Smooth muscle cell (in vitro differentiated cells): ENCODE data around the gene AGRN. TPM values are rescaled to one million over a fixed set of nuclear protein-coding genes. Genes with fewer than 3 reads are reported as not detected.

Source experiments
- DNase-seq: peaks from one replicate; lab custom pipeline; 2025; ENCODE audit not compliant: unreplicated experiment; lab: John Stamatoyannopoulos, UW
- H2AFZ ChIP-seq: fragments of 200-600 bp; sonication (generic); 2 replicates; pipeline ENCODE4 v1.6.0; 2016; ENCODE audit warnings: antibody characterized with exemption, low read depth, mild to moderate bottlenecking
- H3F3A ChIP-seq: fragments of 200-600 bp; sonication (generic); 2 replicates; pipeline ENCODE4 v1.6.0; 2017; ENCODE audit warnings: antibody characterized with exemption, low read depth
- H3K27ac ChIP-seq: fragments of 200-600 bp; sonication (generic); 2 replicates; pipeline ENCODE4 v1.5.1; 2016; ENCODE audit warnings: low read depth, mild to moderate bottlenecking
- H3K27me3 ChIP-seq: fragments of 200-600 bp; sonication (generic); 2 replicates; pipeline ENCODE4 v1.6.1; 2016; ENCODE audit warnings: low read depth, mild to moderate bottlenecking
- H3K36me3 ChIP-seq: fragments of 200-600 bp; sonication (generic); 2 replicates; pipeline ENCODE4 v1.5.1; 2016; ENCODE audit warnings: low read depth
- H3K4me1 ChIP-seq: fragments of 200-600 bp; sonication (generic); 2 replicates; pipeline ENCODE4 v1.5.1; 2016; ENCODE audit warnings: low read depth
- H3K4me2 ChIP-seq: fragments of 200-600 bp; sonication (generic); 2 replicates; pipeline ENCODE4 v1.6.0; 2016; ENCODE audit warnings: mild to moderate bottlenecking
- H3K4me3 ChIP-seq: fragments of 200-600 bp; sonication (generic); 2 replicates; pipeline ENCODE4 v1.5.1; 2016; ENCODE audit warnings: mild to moderate bottlenecking
- H3K79me2 ChIP-seq: fragments of 200-600 bp; sonication (generic); 2 replicates; pipeline ENCODE4 v1.6.0; 2016; ENCODE audit warnings: low read depth, mild to moderate bottlenecking
- H3K9ac ChIP-seq: fragments of 200-600 bp; sonication (generic); 2 replicates; pipeline ENCODE4 v1.6.0; 2016; ENCODE audit warnings: low read depth
- H3K9me3 ChIP-seq: fragments of 200-600 bp; sonication (generic); replicated peaks from 2 replicates; pipeline ENCODE4 v1.5.1; 2016; ENCODE audit warnings: low read depth
- H4K20me1 ChIP-seq: fragments of 200-600 bp; sonication (generic); 2 replicates; pipeline ENCODE4 v1.6.0; 2016; ENCODE audit warnings: low read depth
- WGBS: methylation state at CpG from one replicate; pipeline ENCODE4 v1.1.7; 2016; ENCODE audit warnings: low lambda C conversion rate; 5-methylcytosine and 5-hydroxymethylcytosine counted together
- polyA plus RNA-seq: library from polyadenylated mRNA; unstranded; fragments of >200 nt; fragmentation: Nextera tagmentation; extraction: Ambion mirVana; gene quantifications from 2 replicates; pipeline ENCODE4 v1.2.1, GENCODE V29; 2016
- total RNA-seq: library from RNA; depleted of rRNA; stranded (reverse); fragments of >200 nt; gene quantifications from 2 replicates; pipeline ENCODE4 v1.2.3, GENCODE V29; 2014
- TF ChIP-seq, protein P1 (sequence below): fragments of 200-600 bp; sonication (generic); IDR thresholded peaks from 2 replicates; pipeline ENCODE4 v1.5.1; 2017; ENCODE audit warnings: borderline replicate concordance, mild to moderate bottlenecking, antibody characterized with exemption; ENCODE audit not compliant: insufficient read depth, poor library complexity, severe bottlenecking

The AGRN gene
- total and polyA plus RNA-seq, 2 experiments from 2014 or later, result 17.5 to 24.7 TPM

DNA sequence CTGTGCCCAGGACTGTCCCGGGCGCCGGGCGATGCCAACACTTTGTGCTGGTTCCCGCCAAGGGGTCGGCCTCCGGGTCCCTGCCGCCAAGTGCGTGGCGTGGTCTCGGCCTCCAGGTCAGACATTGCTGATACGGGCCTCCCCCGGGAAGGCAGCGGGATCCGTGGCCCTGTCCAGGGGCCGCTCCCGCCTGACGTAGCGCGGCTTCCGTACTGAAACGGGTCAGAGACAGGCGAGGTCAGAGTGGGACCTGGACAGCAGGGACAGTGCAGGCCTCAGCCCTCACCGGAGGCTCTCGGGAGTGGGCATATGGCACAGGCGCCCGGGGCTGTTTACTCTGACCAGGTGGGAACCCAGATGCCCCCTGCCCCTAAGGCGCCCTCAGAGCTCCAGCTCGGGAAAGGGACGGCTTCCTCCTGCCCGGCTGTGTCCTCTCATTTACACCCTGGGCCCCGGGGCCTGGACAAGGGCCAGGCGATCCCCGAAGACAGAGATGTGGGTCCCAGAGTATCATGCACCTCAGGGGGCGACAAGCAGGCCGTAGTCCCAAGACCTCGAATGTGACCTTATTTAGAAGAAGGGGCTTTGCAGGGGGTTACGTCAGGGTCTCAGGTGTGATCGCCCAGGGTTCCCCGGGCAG lies 63.0 kb downstream of the AGRN start:
- TF ChIP-seq, protein P1, sequence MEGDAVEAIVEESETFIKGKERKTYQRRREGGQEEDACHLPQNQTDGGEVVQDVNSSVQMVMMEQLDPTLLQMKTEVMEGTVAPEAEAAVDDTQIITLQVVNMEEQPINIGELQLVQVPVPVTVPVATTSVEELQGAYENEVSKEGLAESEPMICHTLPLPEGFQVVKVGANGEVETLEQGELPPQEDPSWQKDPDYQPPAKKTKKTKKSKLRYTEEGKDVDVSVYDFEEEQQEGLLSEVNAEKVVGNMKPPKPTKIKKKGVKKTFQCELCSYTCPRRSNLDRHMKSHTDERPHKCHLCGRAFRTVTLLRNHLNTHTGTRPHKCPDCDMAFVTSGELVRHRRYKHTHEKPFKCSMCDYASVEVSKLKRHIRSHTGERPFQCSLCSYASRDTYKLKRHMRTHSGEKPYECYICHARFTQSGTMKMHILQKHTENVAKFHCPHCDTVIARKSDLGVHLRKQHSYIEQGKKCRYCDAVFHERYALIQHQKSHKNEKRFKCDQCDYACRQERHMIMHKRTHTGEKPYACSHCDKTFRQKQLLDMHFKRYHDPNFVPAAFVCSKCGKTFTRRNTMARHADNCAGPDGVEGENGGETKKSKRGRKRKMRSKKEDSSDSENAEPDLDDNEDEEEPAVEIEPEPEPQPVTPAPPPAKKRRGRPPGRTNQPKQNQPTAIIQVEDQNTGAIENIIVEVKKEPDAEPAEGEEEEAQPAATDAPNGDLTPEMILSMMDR, result no peak
- H4K20me1 ChIP-seq, result no peaks in the 10 kb centered on the region
- no peak overlapping the region for H2AFZ ChIP-seq
- H3K4me3 ChIP-seq, result no peak overlapping the region
- H3K27ac ChIP-seq, result no peak overlapping the region
- H3K9ac ChIP-seq, result no peak overlapping the region
- no peaks in the 10 kb centered on the region for H3F3A ChIP-seq
- H3K9me3 ChIP-seq, result no peaks in the 10 kb centered on the region
- no peaks in the 10 kb centered on the region for H3K36me3 ChIP-seq
- H3K4me2 ChIP-seq, result no peak overlapping the region
- H3K4me1 ChIP-seq, result peaks cover 5% of the 10 kb centered on the region
- 95% methylated on average over 39 of the region's 40 CpGs for WGBS
- H3K27me3 ChIP-seq, result no peaks in the 10 kb centered on the region
- H3K79me2 ChIP-seq, result no peaks in the 10 kb centered on the region
- no peak for DNase-seq

DNA sequence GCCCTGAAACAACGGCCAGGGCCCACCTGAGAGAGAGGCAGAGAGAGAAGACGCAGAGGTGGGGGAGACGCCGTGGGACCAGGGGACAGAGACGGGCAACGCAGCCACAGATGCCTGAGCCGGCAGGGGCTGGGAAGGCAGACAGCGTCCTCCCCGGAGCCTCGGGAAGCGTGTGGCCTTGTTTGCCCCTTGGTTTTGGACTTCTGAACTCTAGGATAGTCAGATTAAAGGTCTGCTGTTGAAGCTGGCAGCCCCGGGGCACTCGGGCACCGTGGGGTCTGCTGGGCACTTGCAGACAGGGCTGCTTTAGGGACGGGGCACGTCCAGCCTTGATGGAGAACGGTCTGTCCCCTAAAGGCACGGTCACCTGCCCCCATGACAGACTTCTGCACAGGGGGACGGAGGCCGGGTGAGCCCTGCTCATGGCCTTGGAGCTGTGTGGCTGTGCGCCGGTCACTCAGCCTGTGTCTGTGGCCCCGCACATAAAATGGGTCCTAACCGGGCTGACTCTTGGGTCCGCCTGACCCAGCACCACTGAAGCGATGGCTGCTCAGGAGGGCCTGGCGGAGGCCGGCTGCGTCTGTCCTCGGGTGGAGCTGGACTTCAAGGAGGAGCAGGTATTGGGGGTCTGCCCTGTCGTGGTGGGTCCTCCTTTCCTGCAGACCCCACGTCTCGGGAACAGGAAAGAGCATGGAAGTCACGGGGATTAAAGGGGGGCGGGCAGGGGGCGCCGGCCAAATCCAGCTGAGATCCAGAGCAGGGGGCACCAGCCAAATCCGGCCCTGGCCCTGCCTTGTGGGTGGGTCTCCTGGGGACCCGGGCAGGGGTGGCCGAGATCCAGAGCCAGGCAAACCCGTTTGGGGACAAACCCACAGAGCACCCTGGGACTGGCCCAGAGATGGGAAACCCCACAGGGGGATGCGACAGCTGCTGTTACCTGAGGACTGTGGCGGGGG lies 63.8 kb downstream of the AGRN start:
- TF ChIP-seq, protein P1, result no peak
- no peaks in the 10 kb centered on the region for H3F3A ChIP-seq
- 96% methylated on average over 43 of the region's 43 CpGs for WGBS
- H3K4me3 ChIP-seq, result no peak overlapping the region
- H2AFZ ChIP-seq, result no peak overlapping the region
- no peaks in the 10 kb centered on the region for H3K9me3 ChIP-seq
- no peak overlapping the region for H3K9ac ChIP-seq
- H3K79me2 ChIP-seq, result no peaks in the 10 kb centered on the region
- no peak overlapping the region for H3K4me2 ChIP-seq
- no peak overlapping the region for H3K27ac ChIP-seq
- no peak for DNase-seq
- H4K20me1 ChIP-seq, result no peaks in the 10 kb centered on the region
- H3K27me3 ChIP-seq, result no peaks in the 10 kb centered on the region
- H3K4me1 ChIP-seq, result peaks cover 5% of the 10 kb centered on the region
- H3K36me3 ChIP-seq, result no peaks in the 10 kb centered on the region

DNA sequence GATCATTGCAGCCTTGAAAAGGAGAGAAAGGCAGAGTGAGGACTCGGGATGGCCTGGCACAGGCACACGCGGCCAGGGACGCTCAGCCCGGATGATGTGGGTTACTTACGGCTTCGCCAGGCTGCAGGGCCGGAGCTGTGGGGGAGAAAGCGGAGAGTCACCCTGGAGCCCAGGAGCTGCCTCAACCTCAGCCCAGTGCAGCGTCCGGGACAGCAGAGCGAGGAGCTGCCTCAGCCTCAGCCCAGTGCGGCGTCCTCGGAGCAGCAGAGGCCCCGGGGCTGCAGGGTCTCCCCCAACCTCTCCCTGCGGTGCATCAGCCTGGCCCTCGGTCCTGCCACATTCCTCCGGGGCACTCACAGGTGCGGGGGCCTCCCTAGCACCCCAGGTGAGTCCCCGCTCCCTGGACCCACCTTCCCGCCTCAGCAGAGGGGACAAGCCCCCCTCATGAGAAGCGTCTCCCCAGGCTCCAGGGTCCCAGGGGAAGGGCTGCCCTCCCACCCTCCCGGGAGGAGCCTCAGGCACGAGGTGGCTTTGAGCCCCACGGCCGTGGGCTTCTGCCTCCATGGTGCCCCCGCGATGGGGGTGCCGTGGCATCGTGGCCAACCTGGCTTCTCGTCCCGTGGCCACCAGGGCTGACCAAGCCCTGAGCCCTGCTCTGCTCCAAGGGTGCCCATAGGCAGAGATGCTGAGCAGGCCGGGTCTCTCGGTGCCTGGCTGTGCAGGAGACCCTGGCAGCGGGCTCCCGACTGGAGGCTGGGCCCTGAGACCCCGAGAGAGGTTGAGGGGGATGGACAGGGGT lies 64.7 kb downstream of the AGRN start:
- WGBS, result 97% methylated on average over 30 of the region's 38 CpGs
- TF ChIP-seq, protein P1, result no peak
- Histone ChIP-seq H2AFZ (no peak overlapping the region), H3K27ac (no peak overlapping the region), H3K36me3 (no peaks in the 10 kb centered on the region), H3K4me1 (peaks cover 5% of the 10 kb centered on the region), H3K79me2 (no peaks in the 10 kb centered on the region), H3K9me3 (no peaks in the 10 kb centered on the region), H3K9ac (no peak overlapping the region), H3K27me3 (no peaks in the 10 kb centered on the region), H3K4me3 (no peak overlapping the region), H3K4me2 (no peak overlapping the region), H3F3A (no peaks in the 10 kb centered on the region), H4K20me1 (no peaks in the 10 kb centered on the region)
- no peak for DNase-seq
